NCI-H187 (cell line): ENCODE data around the gene RAB22A.

ENCODE experiments used
- DNase-seq, 2 experiments: peaks; one replicate each; lab custom pipeline; 2025; lab: John Stamatoyannopoulos, UW

The RAB22A gene

GRCh38 chr20:58309591-58310290, at the start of gene RAB22A:
RAB22A (plus strand) TSS chr20:58309715; CDS start chr20:58309977, 262 bp downstream.
- DNase-seq = peak in 1 of 2 experiments; percentile 65

- DNase-seq = no peak
Measured at GRCh38 chr20:58260006-58260405, 49.5 kb upstream of the RAB22A start.

- DNase-seq = no peak
Measured at GRCh38 chr20:58261660-58262059, 47.9 kb upstream of the RAB22A start.

GRCh38 chr20:58264271-58264670, 45.2 kb upstream of the RAB22A start:
- DNase-seq = no peak

- DNase-seq = no peak
Measured at GRCh38 chr20:58267389-58268215, 41.9 kb upstream of the RAB22A start.

GRCh38 chr20:58268421-58268821, 41.1 kb upstream of the RAB22A start:
- no peak for DNase-seq

- DNase-seq = no peak
Measured at GRCh38 chr20:58268936-58269619, 40.4 kb upstream of the RAB22A start.

GRCh38 chr20:58271606-58272351, 37.7 kb upstream of the RAB22A start:
- DNase-seq = no peak

GRCh38 chr20:58274384-58274783, 35.1 kb upstream of the RAB22A start:
- DNase-seq = no peak

- no peak for DNase-seq
Measured at GRCh38 chr20:58277107-58277506, 32.4 kb upstream of the RAB22A start.

GRCh38 chr20:58277578-58278472, 31.7 kb upstream of the RAB22A start:
- peak; percentile 58 to 68 for DNase-seq

- DNase-seq = no peak
Measured at GRCh38 chr20:58286729-58287128, 22.8 kb upstream of the RAB22A start.

- no peak for DNase-seq
Measured at GRCh38 chr20:58287638-58288037, 21.9 kb upstream of the RAB22A start.

GRCh38 chr20:58289143-58289542, 20.4 kb upstream of the RAB22A start:
- DNase-seq = no peak

GRCh38 chr20:58293453-58293852, 16.1 kb upstream of the RAB22A start:
- peak in 1 of 2 experiments; percentile 9 for DNase-seq

GRCh38 chr20:58294497-58295455, 14.7 kb upstream of the RAB22A start:
- DNase-seq = no peak

GRCh38 chr20:58296051-58296837, 13.3 kb upstream of the RAB22A start:
- peak in 1 of 2 experiments; percentile 7 for DNase-seq

- DNase-seq = no peak
Measured at GRCh38 chr20:58297394-58297793, 12.1 kb upstream of the RAB22A start.

GRCh38 chr20:58300321-58300720, 9.2 kb upstream of the RAB22A start:
- DNase-seq = no peak
